Renal cortex interstitium (tissue), 11 donors: Measurements from ENCODE around the gene SH3TC1. TPM values are rescaled to one million over a fixed set of nuclear protein-coding genes. Genes with fewer than 3 reads are reported as not detected.

ENCODE experiments used
- DNase-seq, 11 donors: peaks; one replicate each; pipeline ENCODE4 v3.0.0-alpha.2; 2013; ENCODE audit warnings: low read depth in 9 of 11, low spot score in 4 of 11; ENCODE audit errors: extremely low read depth in 1 of 11
- polyA plus RNA-seq, 3 donors: library from polyadenylated mRNA; unstranded; fragments of 120-200 nt; gene quantifications; one replicate each; pipeline ENCODE4 v1.2.1, GENCODE V29; 2013; ENCODE audit not compliant: insufficient read length in 3 of 3

SH3TC1 gene
- polyA plus RNA-seq, 3 donors = 18.0 to 43.1 (median 24.4) TPM

DNA sequence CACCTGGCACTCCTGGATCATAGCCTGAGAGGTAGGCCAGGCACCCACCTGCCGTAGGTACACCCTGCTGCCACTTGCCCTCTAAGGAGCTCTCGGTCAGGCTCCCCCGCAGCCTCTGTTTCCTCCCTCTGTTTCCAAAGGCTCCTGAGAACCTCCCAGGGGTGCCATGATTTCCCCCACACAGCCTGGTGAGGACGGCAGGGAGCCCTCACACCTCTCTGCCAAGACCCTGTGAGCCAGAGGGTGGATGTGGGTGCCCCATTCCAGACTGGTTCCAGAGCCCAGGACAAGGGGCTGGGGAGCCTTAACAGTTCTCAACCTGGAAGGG is 38.9 kb upstream of the SH3TC1 start:
- DNase-seq = no peak

GRCh38 chr4:8160572-8160971 is 38.5 kb upstream of the SH3TC1 start:
- no peak for DNase-seq

- no peak for DNase-seq
These were observed 36.5 kb upstream of the SH3TC1 start for GRCh38 chr4:8162625-8163024.

DNA sequence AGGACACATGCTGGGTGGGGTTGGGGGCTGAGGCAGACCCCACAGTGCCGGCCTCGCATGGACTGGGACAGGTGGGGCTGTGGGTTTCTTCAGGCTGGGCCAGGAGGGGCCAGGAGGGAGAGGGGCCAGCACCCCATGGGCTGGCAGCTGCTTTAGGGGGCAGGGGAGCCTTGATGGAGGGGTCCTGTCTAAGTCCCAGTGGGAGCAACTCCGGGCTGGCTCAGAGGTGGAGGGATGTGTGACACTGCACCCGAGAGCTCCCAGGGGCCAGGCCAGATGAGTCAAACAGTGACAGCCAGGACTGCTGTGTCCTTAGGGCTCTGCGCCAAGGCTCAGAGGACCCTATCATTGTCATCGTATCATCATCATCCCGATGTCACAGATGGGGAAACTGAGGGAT is 36.1 kb upstream of the SH3TC1 start:
- no peak for DNase-seq

DNA sequence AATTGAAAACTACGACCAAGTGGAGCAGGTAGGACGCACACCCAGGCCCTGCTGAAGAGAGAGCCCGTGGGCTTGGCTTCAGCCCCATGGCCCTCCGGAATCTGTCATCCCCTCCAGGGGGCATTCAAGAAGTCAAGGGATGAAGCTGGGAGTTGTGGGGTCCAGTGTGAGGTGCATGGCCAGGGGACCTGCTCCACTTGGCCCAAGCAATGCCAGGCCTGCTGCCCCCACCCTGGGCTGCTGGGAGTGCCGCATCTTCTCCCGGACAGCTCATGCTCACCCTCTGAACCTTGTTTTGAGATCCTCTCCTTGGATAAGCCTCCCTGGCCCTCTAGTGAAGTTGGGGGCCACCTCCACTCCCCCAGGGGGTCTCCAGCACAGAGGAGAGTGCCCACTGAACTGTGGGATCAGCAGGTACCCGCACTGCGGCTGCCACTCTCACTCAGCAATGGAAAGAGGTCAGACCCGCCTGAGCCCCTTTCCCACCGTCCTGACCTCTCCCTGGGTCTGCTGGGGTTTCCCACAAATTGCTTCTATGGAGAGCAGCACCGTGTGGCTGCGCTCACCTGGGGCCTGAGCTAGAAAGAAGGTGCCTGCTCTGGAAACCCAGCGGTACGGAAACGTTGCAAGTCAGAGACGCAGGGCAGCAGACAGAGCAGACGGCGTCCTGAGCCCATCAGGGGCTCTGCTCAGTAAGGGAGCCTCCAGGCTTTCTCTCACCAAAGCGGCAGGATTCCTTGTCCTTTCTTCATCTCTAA is 35.5 kb upstream of the SH3TC1 start:
- DNase-seq = no peak

DNA sequence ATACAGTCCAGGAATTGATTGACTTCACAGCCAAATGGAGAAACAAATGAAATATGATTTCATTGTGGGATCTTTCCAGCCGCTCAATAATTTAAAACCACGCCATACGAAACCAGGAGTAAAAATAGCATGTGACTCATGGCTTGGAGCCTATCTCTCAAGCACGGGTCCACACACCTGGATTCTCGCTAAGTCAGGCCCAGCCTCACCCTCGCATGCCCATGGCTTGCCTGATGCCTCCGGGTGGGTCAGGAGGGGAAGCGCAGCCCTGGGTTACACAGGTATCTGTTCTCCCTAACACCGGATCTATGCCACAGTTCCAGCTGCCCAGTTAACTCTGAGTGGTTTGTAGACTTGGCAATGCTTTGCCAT is 34.9 kb upstream of the SH3TC1 start:
- DNase-seq = no peak

- DNase-seq = no peak
These were observed 34.4 kb upstream of the SH3TC1 start for GRCh38 chr4:8164687-8165086.

DNA sequence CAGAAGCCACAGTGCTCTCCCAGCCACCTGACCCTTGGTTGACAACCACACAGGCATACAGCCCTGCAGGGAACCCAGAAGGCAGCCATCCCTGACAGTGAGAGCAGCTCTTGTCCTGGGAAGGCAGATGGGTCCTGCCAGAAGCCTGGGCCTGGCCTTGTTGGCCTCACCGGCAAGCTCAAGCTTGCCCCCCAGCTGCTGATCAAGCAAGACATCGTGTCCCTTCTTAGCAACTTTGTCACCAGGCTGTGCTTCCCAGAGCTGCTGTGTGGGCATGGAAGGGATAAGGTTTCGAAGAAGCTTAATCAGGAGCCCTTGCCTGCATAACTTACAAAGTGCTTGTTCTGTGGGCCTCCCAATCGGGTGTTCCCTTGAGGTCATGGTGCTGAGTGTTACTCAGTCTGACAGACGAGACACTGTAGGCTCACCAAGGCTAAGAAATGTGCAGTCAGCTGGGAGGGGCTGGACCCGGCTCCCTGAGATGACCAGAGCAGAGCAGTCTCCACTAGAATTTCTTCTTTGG is 33.7 kb upstream of the SH3TC1 start:
- no peak for DNase-seq

- DNase-seq = no peak
These were observed 31.8 kb upstream of the SH3TC1 start for GRCh38 chr4:8167291-8167690.

GRCh38 chr4:8167815-8168214 is 31.3 kb upstream of the SH3TC1 start:
- DNase-seq = no peak

DNA sequence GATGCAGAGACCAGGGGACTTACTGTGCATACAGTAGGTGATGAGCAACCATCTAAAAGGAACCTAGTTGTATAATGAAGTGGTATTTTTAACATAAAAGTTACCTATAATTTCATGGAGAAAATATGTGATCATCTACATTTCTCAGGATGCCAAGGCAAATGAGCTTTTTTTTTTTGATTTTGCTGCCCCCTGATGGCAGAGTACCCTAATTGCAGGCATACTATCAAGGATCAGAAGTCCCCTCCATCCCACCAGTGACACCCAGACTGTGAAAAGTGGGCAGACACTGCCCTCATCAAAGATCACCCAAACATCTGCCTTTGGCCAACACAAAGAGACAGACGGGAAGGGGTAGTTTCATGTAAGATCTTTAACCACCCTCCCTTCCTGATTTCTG is 30.9 kb upstream of the SH3TC1 start:
- no peak for DNase-seq

DNA sequence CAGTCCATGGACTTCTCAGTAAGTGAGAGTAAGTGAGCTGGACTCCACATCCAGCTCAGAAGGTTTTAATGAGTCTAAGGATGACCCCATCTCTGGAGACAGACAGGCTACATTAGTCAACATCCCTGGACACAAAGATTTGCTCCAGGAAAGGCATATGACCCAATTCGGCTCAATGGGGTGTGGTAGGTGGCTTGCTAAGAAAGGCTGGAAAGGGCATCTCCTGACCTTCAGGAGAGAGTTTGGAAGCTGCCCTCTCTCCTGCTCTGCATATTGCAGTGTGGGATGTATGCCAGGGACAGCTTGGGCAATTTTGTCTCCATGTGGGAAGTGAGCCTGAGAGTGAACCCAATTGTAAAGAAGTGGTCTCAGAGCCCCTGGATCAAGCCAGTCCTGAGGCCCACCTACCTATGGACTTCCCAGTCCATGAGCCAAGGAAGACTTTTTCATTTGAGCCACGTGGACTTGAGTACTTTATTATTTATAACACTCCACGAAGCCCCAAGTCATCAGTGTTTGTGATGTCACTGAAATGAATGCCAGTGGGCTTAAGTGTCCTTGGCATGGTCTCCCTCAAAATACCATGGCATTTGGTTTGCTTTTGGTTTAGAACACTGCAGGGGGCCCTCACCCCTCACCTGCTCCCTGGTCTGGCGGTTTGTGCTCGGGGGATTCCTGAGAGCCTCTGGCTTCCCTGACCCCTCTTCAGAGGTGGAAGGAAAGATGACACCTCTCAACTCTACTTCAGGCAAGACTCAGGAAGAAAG is 30.1 kb upstream of the SH3TC1 start:
- no peak for DNase-seq

DNA sequence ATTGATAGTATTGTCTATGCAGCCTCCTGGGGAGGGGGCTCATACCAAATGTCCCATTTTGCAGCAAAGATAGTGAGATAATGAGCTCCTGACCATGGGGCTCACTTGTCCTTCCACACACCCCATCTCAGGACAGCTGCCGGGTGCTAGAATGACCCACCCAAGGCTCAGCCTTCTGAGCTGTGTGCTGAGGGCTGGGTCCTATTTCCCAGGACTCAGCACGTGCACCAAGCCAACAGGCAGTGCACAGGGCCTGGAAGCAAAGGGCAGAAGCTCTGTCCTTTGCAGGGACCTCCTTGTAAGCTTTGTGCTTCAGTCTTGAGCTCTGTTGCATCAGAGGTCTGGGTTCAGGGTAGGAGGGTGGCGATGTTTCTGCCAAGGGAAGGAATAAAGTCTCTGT is 29.3 kb upstream of the SH3TC1 start:
- no peak for DNase-seq

DNA sequence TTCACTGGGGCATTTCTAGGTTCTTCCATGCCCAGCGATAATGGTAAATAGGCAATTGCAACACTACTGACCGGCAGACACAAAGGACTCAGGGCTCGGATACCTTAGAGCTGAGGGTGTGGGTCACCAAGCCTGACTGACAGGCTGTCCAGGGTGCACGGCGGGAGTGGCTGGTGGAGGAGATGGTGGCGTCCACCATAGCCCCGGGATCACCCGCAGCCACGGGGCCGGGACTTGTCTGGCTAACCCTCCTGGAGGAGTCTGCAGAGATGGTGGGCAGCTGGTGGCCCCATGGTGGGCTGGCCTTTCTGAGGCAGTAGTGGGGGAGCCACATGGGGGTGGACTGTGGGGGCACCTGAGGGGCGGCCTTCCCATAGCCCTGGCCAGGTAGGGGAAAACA is 28.7 kb upstream of the SH3TC1 start:
- no peak for DNase-seq

DNA sequence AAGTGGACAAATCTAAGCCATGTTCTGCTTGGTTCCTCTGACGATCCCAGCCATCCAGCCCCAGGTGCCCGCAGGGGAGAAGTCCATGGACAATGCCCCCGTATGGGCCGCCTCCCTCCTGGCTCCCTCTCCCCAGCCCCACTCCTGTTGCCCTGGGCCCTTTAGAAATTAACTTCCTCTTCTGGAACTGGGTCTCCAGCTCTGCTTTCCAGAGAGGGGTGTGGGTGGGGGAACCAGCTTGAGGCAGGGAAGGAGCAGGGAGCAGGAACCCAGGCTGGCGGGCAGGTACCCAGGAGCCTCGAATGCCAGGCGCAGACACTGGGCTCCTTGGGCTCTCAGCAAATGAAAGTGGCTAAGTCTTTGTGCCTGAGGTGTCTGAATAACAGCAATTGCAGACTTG is 27.8 kb upstream of the SH3TC1 start:
- no peak for DNase-seq

DNA sequence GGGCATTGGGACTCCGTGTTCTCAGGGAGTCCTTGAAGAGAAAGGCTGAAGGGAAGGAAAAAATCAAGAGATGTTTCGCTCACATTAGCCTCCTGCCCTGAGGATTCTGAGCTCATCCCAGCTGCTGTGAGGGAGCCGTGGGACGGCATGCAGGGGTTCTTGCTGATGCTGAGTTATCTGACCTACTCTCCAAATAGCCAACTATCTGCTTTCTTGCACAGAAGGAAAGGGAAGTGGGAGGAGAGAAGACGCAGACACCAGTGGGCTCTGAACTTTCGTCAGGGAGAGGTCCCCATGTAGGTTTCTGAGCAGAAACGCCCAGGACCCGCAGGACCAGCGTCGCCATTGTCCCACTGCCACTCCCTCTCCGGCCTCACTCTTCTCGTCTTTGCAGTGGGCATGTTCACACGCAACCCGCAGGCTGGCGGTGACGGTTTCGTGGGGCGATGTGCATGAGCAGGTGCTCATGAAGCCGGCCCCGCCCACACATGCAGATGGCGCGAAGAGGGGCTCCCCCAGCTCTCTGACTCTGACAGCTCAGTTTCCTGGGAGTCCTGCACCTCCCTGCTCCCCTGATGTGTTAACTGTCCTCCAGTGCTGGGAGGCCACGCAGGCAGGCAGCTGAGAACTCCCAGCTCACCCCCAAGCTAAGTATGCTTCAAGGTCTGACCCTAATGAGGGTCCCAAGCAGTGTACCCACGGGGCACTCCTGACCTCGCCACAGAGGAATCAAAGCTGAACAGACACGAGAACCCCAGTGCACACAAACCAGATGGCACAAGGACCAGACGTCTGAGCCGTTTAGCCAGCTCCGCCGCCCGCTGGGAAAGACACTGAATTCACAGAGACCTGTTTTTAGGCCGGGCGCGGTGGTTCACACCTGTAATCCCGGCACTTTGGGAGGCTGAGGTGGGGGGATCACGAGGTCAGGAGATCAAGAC is 26.8 kb upstream of the SH3TC1 start:
- no peak for DNase-seq

DNA sequence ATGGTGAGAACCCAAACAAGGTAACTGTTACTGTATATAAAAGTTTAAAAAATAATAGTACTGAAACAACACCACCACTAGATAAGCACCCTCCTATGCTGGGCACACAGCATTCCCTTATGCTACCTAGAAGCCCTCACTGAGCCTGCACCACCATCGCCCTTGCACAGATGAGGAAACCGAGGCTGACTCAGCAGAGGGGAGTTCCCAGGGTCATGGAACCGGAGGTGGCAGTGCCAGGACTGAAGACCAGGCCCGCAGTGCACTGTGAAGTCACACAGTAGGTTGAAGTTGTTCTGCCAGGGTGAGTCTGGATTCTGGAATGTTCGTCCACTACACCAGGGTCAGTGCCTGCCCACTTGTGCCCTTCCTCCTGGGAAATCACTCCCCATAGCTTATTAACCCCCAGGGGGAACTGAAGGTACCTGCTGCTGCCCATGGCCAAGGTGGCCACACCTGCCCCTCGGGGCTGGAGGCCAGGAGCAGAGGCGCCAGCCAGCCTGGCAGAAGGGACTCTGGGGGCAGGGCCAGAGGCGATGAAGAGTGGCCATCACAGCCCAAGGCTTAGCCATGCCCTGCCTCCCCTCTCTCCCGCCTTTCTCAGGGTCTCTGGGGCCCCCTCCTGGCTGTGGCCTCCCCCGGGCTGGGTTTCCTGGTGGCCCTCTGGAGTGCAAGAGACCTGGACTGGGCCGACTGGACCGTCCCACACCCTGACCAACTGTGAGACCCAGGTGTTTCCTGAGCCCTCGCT is 25.4 kb upstream of the SH3TC1 start:
- no peak for DNase-seq

DNA sequence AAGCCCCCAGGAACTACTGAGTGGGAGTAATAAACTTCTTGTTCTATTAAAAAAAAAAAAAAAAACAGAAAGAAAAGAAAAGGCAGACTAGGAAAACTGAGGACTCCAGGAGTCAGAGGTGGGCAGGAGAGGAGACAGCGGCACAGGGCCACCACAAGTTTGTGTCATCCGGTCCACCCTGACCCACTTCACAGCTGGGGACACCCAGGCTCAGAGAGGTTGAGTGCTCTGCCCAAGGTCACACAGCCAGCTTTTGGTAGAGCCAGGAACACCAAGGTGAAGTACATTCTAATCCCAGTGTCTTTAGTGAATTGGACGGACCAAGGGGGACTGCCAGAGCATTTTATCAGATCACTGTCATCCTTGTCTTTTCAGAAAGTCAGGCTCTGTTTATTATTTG is 24.1 kb upstream of the SH3TC1 start:
- no peak for DNase-seq

GRCh38 chr4:8175686-8176085 is 23.4 kb upstream of the SH3TC1 start:
- no peak for DNase-seq
